Endothelial cell of umbilical vein (primary cell): ENCODE measurements around the gene DIPK1C. TPM values are rescaled to one million over a fixed set of nuclear protein-coding genes. Genes with fewer than 3 reads are reported as not detected.

Experiments
- BruUV-seq: library from RNA; stranded (reverse); fragments of 400-500 nt; replicated peaks from 2 replicates; lab custom pipeline; 2021; lab: Mats Ljungman, UMichigan
- CTCF ChIA-PET: fragments of 300-600, 350-600 bp; sonication (Branson Sonifier 250); formaldehyde crosslinking; loops from one replicate; lab custom pipeline; 2021; ENCODE audit warnings: antibody characterized with exemption, inconsistent platforms; lab: Charles Lee
- POLR2A ChIA-PET: fragments of 300-600, 350-600 bp; sonication (Branson Sonifier 250); formaldehyde crosslinking; loops from one replicate; lab custom pipeline; 2021; ENCODE audit warnings: antibody characterized with exemption, inconsistent platforms; lab: Charles Lee
- DNase-seq: peaks from one replicate; pipeline ENCODE4 v3.0.0-alpha.2; 2011; ENCODE audit warnings: low read depth, low spot score
- FAIRE-seq: peaks from 2 replicates; lab custom pipeline; 2011; peaks lifted over from hg19 to GRCh38; lab: Jason Lieb, UNC
- H2AFZ ChIP-seq: 2 replicates; pipeline ENCODE4 v1.6.0; 2012; ENCODE audit warnings: low read depth, low read length, control low read depth, inconsistent platforms
- H3K27ac ChIP-seq: 2 replicates; pipeline ENCODE4 v1.5.1; 2011; ENCODE audit warnings: low read depth, mild to moderate bottlenecking, control low read depth, low read length, moderate library complexity; ENCODE audit not compliant: insufficient read depth
- H3K27me3 ChIP-seq, 2 experiments: 2 replicates each; pipeline versions ENCODE4 v1.6.0 to v1.6.1; 2011; ENCODE audit warnings: low read length in 2 of 2, mixed read lengths in 1 of 2; ENCODE audit not compliant: control insufficient read depth in 2 of 2, insufficient read depth in 2 of 2
- H3K36me3 ChIP-seq, 2 experiments: 2 replicates in 1 of 2; 3 replicates in 1 of 2; pipeline ENCODE4 v1.5.1; 2011; ENCODE audit warnings: low read length in 2 of 2, mild to moderate bottlenecking in 1 of 2, moderate library complexity in 1 of 2; ENCODE audit not compliant: control insufficient read depth in 2 of 2, insufficient read depth in 2 of 2; ENCODE audit errors: extremely low read depth in 1 of 2
- H3K4me1 ChIP-seq: 3 replicates; pipeline ENCODE4 v1.5.1; 2011; ENCODE audit warnings: mild to moderate bottlenecking, low read length; ENCODE audit not compliant: control insufficient read depth, insufficient read depth; ENCODE audit errors: extremely low read depth
- H3K4me2 ChIP-seq: 2 replicates; pipeline ENCODE4 v1.6.1; 2011; ENCODE audit warnings: low read length, control low read depth, mixed read lengths; ENCODE audit not compliant: insufficient read depth
- H3K4me3 ChIP-seq, 3 experiments: fragments of 200-600 bp in 1 of 3; sonication (generic), shearing (Covaris generic) in 1 of 3; replicated peaks in 1 of 3; 2 replicates each; pipeline ENCODE4 v1.5.1; 2011 to 2016; ENCODE audit warnings: control low read depth in 3 of 3, low read length in 3 of 3, mild to moderate bottlenecking in 2 of 3, inconsistent platforms in 1 of 3, low read depth in 1 of 3, moderate library complexity in 1 of 3; ENCODE audit not compliant: insufficient read depth in 1 of 3
- H3K79me2 ChIP-seq: 2 replicates; pipeline ENCODE4 v1.6.0; 2012; ENCODE audit warnings: low read length, inconsistent platforms; ENCODE audit not compliant: control insufficient read depth, insufficient read depth
- H3K9ac ChIP-seq: replicated peaks from 2 replicates; pipeline ENCODE3; 2011; ENCODE audit warnings: low read length, control low read depth; ENCODE audit not compliant: insufficient read depth; ENCODE audit errors: extremely low read depth
- H3K9me1 ChIP-seq: replicated peaks from 3 replicates; pipeline ENCODE4 v1.6.0; 2011; ENCODE audit warnings: mild to moderate bottlenecking, low read length; ENCODE audit not compliant: control insufficient read depth, insufficient read depth; ENCODE audit errors: extremely low read depth
- H3K9me3 ChIP-seq: replicated peaks from 2 replicates; pipeline ENCODE4 v1.5.1; 2012; ENCODE audit warnings: low read length, inconsistent platforms; ENCODE audit not compliant: control insufficient read depth, insufficient read depth
- H4K20me1 ChIP-seq: replicated peaks from 2 replicates; pipeline ENCODE3; 2011; ENCODE audit warnings: mild to moderate bottlenecking, low read length; ENCODE audit not compliant: control insufficient read depth, insufficient read depth; ENCODE audit errors: extremely low read depth
- CTCF ChIP-seq, 2 donors: IDR thresholded peaks; 1 replicate in 1 of 2; 2 replicates in 1 of 2; pipeline ENCODE4 v1.5.1; 2011; ENCODE audit warnings: low read length in 2 of 2, mild to moderate bottlenecking in 2 of 2, moderate library complexity in 2 of 2, control low read depth in 1 of 2, inconsistent platforms in 1 of 2, low read depth in 1 of 2; ENCODE audit not compliant: insufficient read depth in 1 of 2; ENCODE audit errors: extremely low read depth in 1 of 2
- JUN ChIP-seq: IDR thresholded peaks from 2 replicates; pipeline ENCODE4 v1.6.1; 2011; ENCODE audit warnings: borderline replicate concordance, low read depth; ENCODE audit not compliant: insufficient read length, insufficient read depth
- POLR2AphosphoS5 ChIP-seq: IDR thresholded peaks from 2 replicates; pipeline ENCODE4 v1.6.1; 2012; ENCODE audit warnings: low read depth, mild to moderate bottlenecking, control low read depth, low read length, moderate library complexity; ENCODE audit not compliant: insufficient read depth
- dilution Hi-C: fragments of 300-500 bp; cut with MboI; formaldehyde crosslinking; loops from one replicate; pipeline ENCODE4 v1.15.0; 2019; ENCODE audit warnings: low sequenced_read_pairs; ENCODE audit not compliant: extremely low pct_ligation_motif_present
- intact Hi-C: fragments of 100-400 bp; cut with micrococcal nuclease; formaldehyde crosslinking; loops from one replicate; pipeline ENCODE4 v1.10.0; 2022
- polyA plus RNA-seq, 4 experiments: library from polyadenylated mRNA; depleted of rRNA in 3 of 4; stranded (reverse) in 3 of 4; unstranded in 1 of 4; fragments of >200 nt; gene quantifications; 2 replicates each; pipeline versions ENCODE4 v1.2.1 to v1.2.3, GENCODE V29; 2011 to 2012; ENCODE audit warnings: missing spikeins in 1 of 4
- total RNA-seq: library from RNA; stranded (reverse); gene quantifications from 2 replicates; pipeline ENCODE4 v1.2.3, GENCODE V29; 2021
- TF ChIP-seq, protein P1 (sequence below): IDR thresholded peaks from 2 replicates; pipeline ENCODE4 v1.6.1; 2011; ENCODE audit not compliant: insufficient read depth, insufficient read length

Gene DIPK1C
- total and polyA plus RNA-seq, 2 donors (not counting 3 experiments of a cell fraction or from before 2014, with no cell fraction given) = not detected

GRCh38 chr18:74457725-74458421, 765 bp upstream of the DIPK1C start:
- Histone ChIP-seq H3K79me2 (no peaks in the 10 kb centered on the region), H4K20me1 (no peaks in the 10 kb centered on the region), H3K9ac (no peak overlapping the region), H3K27me3 (peaks cover 40 to 62% of the 10 kb centered on the region in 2 experiments), H3K36me3 (no peaks in the 10 kb centered on the region), H3K27ac (no peak overlapping the region), H2AFZ (no peak overlapping the region), H3K9me1 (no peaks in the 10 kb centered on the region), H3K4me2 (no peak overlapping the region), H3K9me3 (no peaks in the 10 kb centered on the region), H3K4me1 (no peaks in the 10 kb centered on the region), H3K4me3 (no peak overlapping the region)
- dilution Hi-C loops (no loop called here), intact Hi-C loops (no loop called here)
- TF ChIP-seq CTCF (IDR thresholded peaks at IDR 0.05; ENCODE audit: extremely low read depth in 1 of 2, insufficient read depth in 1 of 2, low read depth in 1 of 2, low read length in 2 of 2) = no peak
- TF ChIP-seq POLR2AphosphoS5 = no peak
- TF ChIP-seq JUN = no peak
- TF ChIP-seq, protein P1, sequence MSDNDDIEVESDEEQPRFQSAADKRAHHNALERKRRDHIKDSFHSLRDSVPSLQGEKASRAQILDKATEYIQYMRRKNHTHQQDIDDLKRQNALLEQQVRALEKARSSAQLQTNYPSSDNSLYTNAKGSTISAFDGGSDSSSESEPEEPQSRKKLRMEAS = no peak
- no peak for DNase-seq
- CTCF ChIA-PET = no interaction called here
- BruUV-seq = no TSS peak
- no peak for FAIRE-seq
- POLR2A ChIA-PET = no interaction called here
